HG03159 (cell line): ENCODE results near the gene RD3L.

Experiments used
- ATAC-seq: cut with Tn5 transposase; IDR thresholded peaks from one replicate; pipeline ENCODE4 v1.9.1; 2021; ENCODE audit warnings: mild to moderate bottlenecking, moderate library complexity; ENCODE audit not compliant: unreplicated experiment

RD3L gene

GRCh38 chr14:103897075-103897947 is 45.0 kb downstream of the RD3L start:
- no peak for ATAC-seq

- no peak for ATAC-seq
Observed at GRCh38 chr14:103896578-103896977, 45.8 kb downstream of the RD3L start.

GRCh38 chr14:103894723-103895059 is 47.6 kb downstream of the RD3L start:
- ATAC-seq: no peak

GRCh38 chr14:103894034-103894722 is 48.2 kb downstream of the RD3L start:
- ATAC-seq: no peak

GRCh38 chr14:103892247-103892646 is 50.1 kb downstream of the RD3L start:
- no peak for ATAC-seq

GRCh38 chr14:103891667-103892215 is 50.6 kb downstream of the RD3L start:
- ATAC-seq: no peak

GRCh38 chr14:103890821-103891666 is 51.3 kb downstream of the RD3L start:
- no peak for ATAC-seq
